ENCODE data around the gene KRT9. TPM values are rescaled to one million over a fixed set of nuclear protein-coding genes. Genes with fewer than 3 reads are reported as not detected.
"Not testable (repeated sequence)": the region's sequence is repeated elsewhere in the genome, so short reads cannot be mapped to it uniquely, and the experiment has no call there.

The KRT9 gene
- total and polyA plus RNA-seq, 2 of the 13 experiments (the other 11 are each of a cell fraction or from before 2014, with no cell fraction given), result not detected

DNA sequence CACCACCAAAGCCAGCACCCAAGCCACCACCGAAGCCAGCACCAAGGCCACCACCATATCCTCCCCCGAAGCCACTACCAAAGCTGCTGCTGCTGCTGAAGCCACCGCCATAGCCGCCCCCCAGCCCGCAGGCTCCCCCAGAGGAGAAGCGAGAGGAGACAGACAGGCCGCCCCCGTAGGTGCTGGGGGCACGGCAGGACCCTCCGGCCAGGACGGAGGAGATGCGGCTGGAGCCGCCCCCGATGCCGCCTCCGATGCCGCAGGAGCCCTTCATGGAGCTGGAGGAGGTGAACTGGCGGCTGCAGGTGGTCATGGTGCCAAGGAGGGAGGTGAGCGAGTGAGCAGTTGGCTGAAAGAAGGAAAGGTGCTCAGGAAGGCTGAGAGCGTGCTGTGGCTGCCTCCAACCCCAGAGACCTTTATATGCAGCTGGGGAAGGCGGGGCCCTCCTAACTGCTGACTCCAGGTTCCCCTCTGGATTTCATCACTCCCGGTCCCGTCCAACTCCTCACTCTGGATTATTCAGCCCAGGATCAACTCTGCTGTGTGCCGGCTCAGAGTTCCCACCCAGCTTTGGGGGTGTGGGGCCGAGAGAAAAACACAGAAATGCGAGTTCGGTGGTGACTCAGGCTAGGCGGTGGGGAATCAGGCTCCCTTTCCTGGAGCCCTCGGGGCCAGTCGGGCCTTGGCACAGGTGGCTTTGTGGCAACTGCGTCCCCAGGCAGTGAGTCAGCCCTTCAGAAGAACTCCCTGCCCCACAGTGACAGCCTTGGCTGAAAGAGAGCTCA, 40.7 kb upstream of the KRT9 start, which contains the start of gene KRT16:
Gene KRT16 (minus strand): TSS at position 392 of the 785 bp plus-strand sequence. CDS start 79 bp downstream, at position 313.
- H3K79me2 ChIP-seq (ENCODE audit: insufficient read depth, low read length); H3K4me3 ChIP-seq (replicated peaks in 1 of 3; ENCODE audit: insufficient read depth in 1 of 3, low read depth in 2 of 3, low read length in 3 of 3); FAIRE-seq; in situ Hi-C loops (cut with HindIII; ENCODE audit: extremely low pct_ligation_motif_present, low pct_unique_long_range_greater_than_20kb); H3K9ac ChIP-seq (ENCODE audit: insufficient read depth, low read depth, low read length); DNase-seq (ENCODE audit: low spot score); H4K20me1 ChIP-seq (ENCODE audit: insufficient read depth, low read length); H3K4me2 ChIP-seq (ENCODE audit: low read depth, low read length); BruUV-seq (replicated peaks); H3K36me3 ChIP-seq (replicated peaks in 1 of 2; ENCODE audit: control insufficient read depth in 1 of 2, insufficient read depth in 2 of 2, low read length in 2 of 2); ATAC-seq; intact Hi-C loops (cut with micrococcal nuclease; ENCODE audit: unreplicated experiment); H3K9me3 ChIP-seq (ENCODE audit: low read length); POLR2A ChIA-PET; CTCF ChIA-PET (ENCODE audit: low intra/inter-chr PET ratio, low total read pairs); H3K27ac ChIP-seq (ENCODE audit: extremely low read length, insufficient read depth, low read length); H2AFZ ChIP-seq (ENCODE audit: low read length); H3K4me1 ChIP-seq (ENCODE audit: insufficient read depth, low read length): not testable (repeated sequence)
- peaks cover 4 to 55% of the 10 kb centered on the region in 2 experiments; a peak in 4 of 5 replicates for H3K27me3 ChIP-seq (ENCODE audit: control insufficient read depth in 1 of 2, insufficient read depth in 2 of 2, low read length in 2 of 2)
- WGBS (ENCODE audit: low lambda C conversion rate), result 34% methylated on average over 22 of the region's 31 CpGs

DNA sequence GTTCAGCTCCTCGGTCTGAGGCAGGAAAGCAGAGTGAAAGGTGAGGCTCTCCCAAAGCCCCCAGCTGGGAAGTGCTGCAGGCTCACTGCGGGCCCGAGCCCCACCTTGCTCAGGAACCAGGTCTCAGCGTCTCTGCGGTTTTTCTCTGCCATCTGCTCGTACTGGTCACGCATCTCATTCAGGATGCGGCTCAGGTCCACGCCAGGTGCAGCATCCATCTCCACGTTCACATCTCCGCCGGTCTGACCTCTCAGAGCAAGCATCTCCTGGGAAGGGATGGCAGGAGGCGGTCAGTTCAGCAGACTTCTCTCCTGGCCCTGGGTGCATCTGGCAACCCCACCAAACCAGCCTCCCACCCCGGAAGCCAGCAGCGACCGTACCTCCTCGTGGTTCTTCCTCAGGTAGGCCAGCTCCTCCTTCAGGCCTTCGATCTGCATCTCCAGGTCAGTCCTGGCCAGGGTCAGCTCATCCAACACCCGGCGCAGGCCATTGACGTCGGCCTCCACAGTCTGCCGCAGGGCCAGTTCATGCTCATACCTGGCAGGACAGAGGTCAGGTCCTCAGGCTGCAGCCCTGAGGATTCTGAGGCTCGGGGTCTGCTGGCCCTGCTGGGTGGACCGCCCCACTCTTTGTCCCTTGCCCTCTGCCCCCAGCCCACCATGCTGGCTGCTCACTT, 39.2 kb upstream of the KRT9 start:
- POLR2A ChIA-PET, result no interaction called here
- no peak overlapping the region for H3K4me2 ChIP-seq (ENCODE audit: low read depth, low read length)
- TF ChIP-seq, protein P1, sequence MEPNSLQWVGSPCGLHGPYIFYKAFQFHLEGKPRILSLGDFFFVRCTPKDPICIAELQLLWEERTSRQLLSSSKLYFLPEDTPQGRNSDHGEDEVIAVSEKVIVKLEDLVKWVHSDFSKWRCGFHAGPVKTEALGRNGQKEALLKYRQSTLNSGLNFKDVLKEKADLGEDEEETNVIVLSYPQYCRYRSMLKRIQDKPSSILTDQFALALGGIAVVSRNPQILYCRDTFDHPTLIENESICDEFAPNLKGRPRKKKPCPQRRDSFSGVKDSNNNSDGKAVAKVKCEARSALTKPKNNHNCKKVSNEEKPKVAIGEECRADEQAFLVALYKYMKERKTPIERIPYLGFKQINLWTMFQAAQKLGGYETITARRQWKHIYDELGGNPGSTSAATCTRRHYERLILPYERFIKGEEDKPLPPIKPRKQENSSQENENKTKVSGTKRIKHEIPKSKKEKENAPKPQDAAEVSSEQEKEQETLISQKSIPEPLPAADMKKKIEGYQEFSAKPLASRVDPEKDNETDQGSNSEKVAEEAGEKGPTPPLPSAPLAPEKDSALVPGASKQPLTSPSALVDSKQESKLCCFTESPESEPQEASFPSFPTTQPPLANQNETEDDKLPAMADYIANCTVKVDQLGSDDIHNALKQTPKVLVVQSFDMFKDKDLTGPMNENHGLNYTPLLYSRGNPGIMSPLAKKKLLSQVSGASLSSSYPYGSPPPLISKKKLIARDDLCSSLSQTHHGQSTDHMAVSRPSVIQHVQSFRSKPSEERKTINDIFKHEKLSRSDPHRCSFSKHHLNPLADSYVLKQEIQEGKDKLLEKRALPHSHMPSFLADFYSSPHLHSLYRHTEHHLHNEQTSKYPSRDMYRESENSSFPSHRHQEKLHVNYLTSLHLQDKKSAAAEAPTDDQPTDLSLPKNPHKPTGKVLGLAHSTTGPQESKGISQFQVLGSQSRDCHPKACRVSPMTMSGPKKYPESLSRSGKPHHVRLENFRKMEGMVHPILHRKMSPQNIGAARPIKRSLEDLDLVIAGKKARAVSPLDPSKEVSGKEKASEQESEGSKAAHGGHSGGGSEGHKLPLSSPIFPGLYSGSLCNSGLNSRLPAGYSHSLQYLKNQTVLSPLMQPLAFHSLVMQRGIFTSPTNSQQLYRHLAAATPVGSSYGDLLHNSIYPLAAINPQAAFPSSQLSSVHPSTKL (CRISPR knock-in tag; IDR thresholded peaks at IDR 0.05), result no peak
- TF ChIP-seq MYC (CRISPR knock-in tag; IDR thresholded peaks at IDR 0.05; ENCODE audit: borderline replicate concordance), result no peak
- no peak for TF ChIP-seq CHD2 (IDR thresholded peaks at IDR 0.05; ENCODE audit: low read depth, low read length)
- TF ChIP-seq, protein P2, sequence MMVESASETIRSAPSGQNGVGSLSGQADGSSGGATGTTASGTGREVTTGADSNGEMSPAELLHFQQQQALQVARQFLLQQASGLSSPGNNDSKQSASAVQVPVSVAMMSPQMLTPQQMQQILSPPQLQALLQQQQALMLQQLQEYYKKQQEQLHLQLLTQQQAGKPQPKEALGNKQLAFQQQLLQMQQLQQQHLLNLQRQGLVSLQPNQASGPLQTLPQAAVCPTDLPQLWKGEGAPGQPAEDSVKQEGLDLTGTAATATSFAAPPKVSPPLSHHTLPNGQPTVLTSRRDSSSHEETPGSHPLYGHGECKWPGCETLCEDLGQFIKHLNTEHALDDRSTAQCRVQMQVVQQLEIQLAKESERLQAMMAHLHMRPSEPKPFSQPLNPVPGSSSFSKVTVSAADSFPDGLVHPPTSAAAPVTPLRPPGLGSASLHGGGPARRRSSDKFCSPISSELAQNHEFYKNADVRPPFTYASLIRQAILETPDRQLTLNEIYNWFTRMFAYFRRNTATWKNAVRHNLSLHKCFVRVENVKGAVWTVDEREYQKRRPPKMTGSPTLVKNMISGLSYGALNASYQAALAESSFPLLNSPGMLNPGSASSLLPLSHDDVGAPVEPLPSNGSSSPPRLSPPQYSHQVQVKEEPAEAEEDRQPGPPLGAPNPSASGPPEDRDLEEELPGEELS (CRISPR knock-in tag; IDR thresholded peaks at IDR 0.05), result no peak
- TF ChIP-seq, protein P3, sequence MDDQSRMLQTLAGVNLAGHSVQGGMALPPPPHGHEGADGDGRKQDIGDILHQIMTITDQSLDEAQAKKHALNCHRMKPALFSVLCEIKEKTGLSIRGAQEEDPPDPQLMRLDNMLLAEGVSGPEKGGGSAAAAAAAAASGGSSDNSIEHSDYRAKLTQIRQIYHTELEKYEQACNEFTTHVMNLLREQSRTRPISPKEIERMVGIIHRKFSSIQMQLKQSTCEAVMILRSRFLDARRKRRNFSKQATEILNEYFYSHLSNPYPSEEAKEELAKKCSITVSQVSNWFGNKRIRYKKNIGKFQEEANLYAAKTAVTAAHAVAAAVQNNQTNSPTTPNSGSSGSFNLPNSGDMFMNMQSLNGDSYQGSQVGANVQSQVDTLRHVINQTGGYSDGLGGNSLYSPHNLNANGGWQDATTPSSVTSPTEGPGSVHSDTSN (CRISPR knock-in tag; IDR thresholded peaks at IDR 0.05; ENCODE audit: borderline replicate concordance), result no peak

More for the DNA sequence above, 39.2 kb upstream of the KRT9 start:
- no peaks in the 10 kb centered on the region for H4K20me1 ChIP-seq (ENCODE audit: insufficient read depth, low read length)
- no peak for FAIRE-seq
- H3K27me3 ChIP-seq (ENCODE audit: control insufficient read depth in 1 of 2, insufficient read depth in 2 of 2, low read length in 2 of 2), result peaks cover 3 to 44% of the 10 kb centered on the region in 2 experiments; a peak in 4 of 5 replicates
- CTCF ChIA-PET (ENCODE audit: low intra/inter-chr PET ratio, low total read pairs), result interaction anchor here (1.2 to 2.6 kb wide), 2 partner anchors 36 to 52 kb away, joined by 4 to 10 read pairs; no protein-coding TSS in a partner anchor
- no peaks in the 10 kb centered on the region for H3K79me2 ChIP-seq (ENCODE audit: insufficient read depth, low read length)
- intact Hi-C loops (cut with micrococcal nuclease; ENCODE audit: unreplicated experiment) (no loop called here), in situ Hi-C loops (cut with HindIII; ENCODE audit: extremely low pct_ligation_motif_present, low pct_unique_long_range_greater_than_20kb) (no loop called here)
- H3K9ac ChIP-seq (ENCODE audit: insufficient read depth, low read depth, low read length), result no peak overlapping the region
- no peak overlapping the region for H3K4me3 ChIP-seq (replicated peaks in 1 of 3; ENCODE audit: insufficient read depth in 1 of 3, low read depth in 2 of 3, low read length in 3 of 3)
- no peaks in the 10 kb centered on the region for H3K36me3 ChIP-seq (replicated peaks in 1 of 2; ENCODE audit: control insufficient read depth in 1 of 2, insufficient read depth in 2 of 2, low read length in 2 of 2)
- no peaks in the 10 kb centered on the region for H3K4me1 ChIP-seq (ENCODE audit: insufficient read depth, low read length)
- H2AFZ ChIP-seq (ENCODE audit: low read length), result no peak overlapping the region
- ATAC-seq, result no peak
- WGBS (ENCODE audit: low lambda C conversion rate), result 32% methylated on average over 23 of the region's 25 CpGs
- BruUV-seq (replicated peaks), result no TSS peak
- no peak overlapping the region for H3K27ac ChIP-seq (ENCODE audit: extremely low read length, insufficient read depth, low read length)
- peaks cover 13% of the 10 kb centered on the region for H3K9me3 ChIP-seq (ENCODE audit: low read length)
- no peak for DNase-seq (ENCODE audit: low spot score)

All from HepG2 (cell line).